Neural cell (in vitro differentiated cells): Measurements from ENCODE around the gene SPATA2L. TPM values are rescaled to one million over a fixed set of nuclear protein-coding genes. Genes with fewer than 3 reads are reported as not detected.

Source experiments
- H2AFZ ChIP-seq: fragments of 200-600, 300-800 bp; sonication (generic), shearing (Covaris generic); 2 replicates; pipeline ENCODE4 v1.6.0; 2014; ENCODE audit warnings: low read depth, mild to moderate bottlenecking, antibody characterized with exemption, low read length, moderate library complexity
- H3F3A ChIP-seq: fragments of 200-600 bp; shearing (Covaris generic); 2 replicates; pipeline ENCODE4 v1.6.1; 2016; ENCODE audit warnings: mild to moderate bottlenecking, moderate library complexity, mixed read lengths, antibody characterized with exemption, low read length; ENCODE audit not compliant: insufficient read depth, poor library complexity, severe bottlenecking
- H3K27ac ChIP-seq: fragments of 200-600, 300-800 bp; sonication (generic), shearing (Covaris generic); 2 replicates; pipeline ENCODE4 v1.5.1; 2014; ENCODE audit warnings: mild to moderate bottlenecking, low read length, moderate library complexity
- H3K27me3 ChIP-seq: fragments of 300-800, 200-600 bp; sonication (generic), shearing (Covaris generic); 2 replicates; pipeline ENCODE4 v1.6.0; 2014; ENCODE audit warnings: mild to moderate bottlenecking, low read depth, low read length, moderate library complexity; ENCODE audit not compliant: insufficient read depth
- H3K36me3 ChIP-seq: fragments of 300-800, 200-600 bp; sonication (generic), shearing (Covaris generic); 2 replicates; pipeline ENCODE4 v1.5.1; 2014; ENCODE audit warnings: mild to moderate bottlenecking, antibody characterized with exemption, low read length, moderate library complexity; ENCODE audit not compliant: insufficient read depth
- H3K4me2 ChIP-seq: fragments of 300-800, 200-600 bp; sonication (generic), shearing (Covaris generic); 2 replicates; pipeline ENCODE4 v1.6.0; 2014; ENCODE audit warnings: mild to moderate bottlenecking, low read length
- H3K4me3 ChIP-seq: fragments of 300-800, 200-600 bp; sonication (generic), shearing (Covaris generic); 2 replicates; pipeline ENCODE4 v1.5.1; 2014; ENCODE audit warnings: mild to moderate bottlenecking, low read length, moderate library complexity
- H3K79me2 ChIP-seq: fragments of 200-600 bp; shearing (Covaris generic); replicated peaks from 2 replicates; pipeline ENCODE4 v1.6.0; 2014; ENCODE audit warnings: mild to moderate bottlenecking, low read length, moderate library complexity; ENCODE audit not compliant: insufficient read depth
- H3K9ac ChIP-seq: fragments of 300-800, 200-600 bp; sonication (generic), shearing (Covaris generic); 2 replicates; pipeline ENCODE4 v1.6.1; 2016; ENCODE audit warnings: mild to moderate bottlenecking, low read length, mixed read lengths
- H3K9me2 ChIP-seq: fragments of 200-600 bp; shearing (Covaris generic); 2 replicates; pipeline ENCODE4 v1.6.1; 2016; ENCODE audit warnings: mild to moderate bottlenecking, low read length, mixed read lengths; ENCODE audit not compliant: insufficient read depth
- H3K9me3 ChIP-seq: fragments of 200-600, 300-800 bp; sonication (generic), shearing (Covaris generic); 2 replicates; pipeline ENCODE4 v1.6.1; 2016; ENCODE audit warnings: mild to moderate bottlenecking, mixed run types, low read length, moderate library complexity, mixed read lengths
- H4K20me1 ChIP-seq: fragments of 200-600 bp; shearing (Covaris generic); 2 replicates; pipeline ENCODE4 v1.6.1; 2016; ENCODE audit warnings: mild to moderate bottlenecking, mixed run types; ENCODE audit not compliant: insufficient read depth
- EP300 ChIP-seq: fragments of 450-650 bp; conservative IDR thresholded peaks from 2 replicates; pipeline ENCODE4 v1.6.1; 2014; ENCODE audit warnings: antibody characterized with exemption, mild to moderate bottlenecking, moderate library complexity; ENCODE audit not compliant: poor library complexity, severe bottlenecking
- EZH2 ChIP-seq: fragments of 200-600, 300-800 bp; shearing (Covaris generic), sonication (generic); IDR thresholded peaks from 2 replicates; pipeline ENCODE4 v1.6.1; 2014; ENCODE audit warnings: antibody characterized with exemption, low read length, borderline replicate concordance, mild to moderate bottlenecking; ENCODE audit not compliant: insufficient read depth, poor library complexity, severe bottlenecking
- MXI1 ChIP-seq: fragments of 450-650 bp; conservative IDR thresholded peaks from 2 replicates; pipeline ENCODE4 v1.6.1; 2014; ENCODE audit warnings: antibody characterized with exemption, mild to moderate bottlenecking; ENCODE audit not compliant: poor library complexity, severe bottlenecking
- POLR2AphosphoS5 ChIP-seq: IDR thresholded peaks from 2 replicates; pipeline ENCODE4 v1.6.1; 2012
- RAD21 ChIP-seq: fragments of 450-650 bp; conservative IDR thresholded peaks from 2 replicates; pipeline ENCODE4 v1.6.1; 2014; ENCODE audit warnings: antibody characterized with exemption, mild to moderate bottlenecking, moderate library complexity
- SMC3 ChIP-seq: fragments of 450-650 bp; conservative IDR thresholded peaks from 2 replicates; pipeline ENCODE4 v1.6.1; 2014; ENCODE audit warnings: antibody characterized with exemption, mild to moderate bottlenecking, moderate library complexity; ENCODE audit not compliant: poor library complexity
- TAF1 ChIP-seq: IDR thresholded peaks from 2 replicates; pipeline ENCODE4 v1.6.1; 2012; ENCODE audit warnings: low read depth
- polyA plus RNA-seq: library from polyadenylated mRNA; depleted of rRNA; stranded (reverse); fragments of >200 nt; gene quantifications from 2 replicates; pipeline ENCODE4 v1.2.3, GENCODE V29; 2014
- TF ChIP-seq, protein P1 (sequence below): IDR thresholded peaks from 2 replicates; pipeline ENCODE4 v1.6.1; 2012; ENCODE audit warnings: borderline replicate concordance
- TF ChIP-seq, protein P2 (sequence below): fragments of 450-650 bp; IDR thresholded peaks from 2 replicates; pipeline ENCODE4 v1.5.1; 2014; ENCODE audit warnings: antibody characterized with exemption, mild to moderate bottlenecking, moderate library complexity; ENCODE audit not compliant: poor library complexity, severe bottlenecking

SPATA2L gene
- polyA plus RNA-seq, 1 donor from 2014 or later, result 39.1 TPM

DNA sequence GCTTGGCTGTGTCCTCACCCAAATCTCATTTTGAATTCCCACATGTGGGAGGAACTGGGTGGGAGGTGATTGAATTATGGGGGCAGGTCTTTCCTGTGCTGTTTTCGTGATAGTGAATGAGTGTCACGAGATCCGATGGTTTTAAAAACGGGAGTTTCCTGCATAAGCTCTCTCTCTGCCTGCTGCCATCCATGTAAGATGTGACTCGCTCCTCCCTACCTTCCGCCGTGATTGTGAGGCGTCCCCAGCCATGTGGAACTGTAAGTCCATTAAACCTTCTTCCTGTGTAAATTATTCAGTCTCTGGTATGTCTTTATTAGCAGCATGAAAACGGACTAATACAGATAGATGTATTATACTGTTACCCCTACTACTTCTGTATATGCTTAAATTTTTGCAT is 40.3 kb downstream of the SPATA2L start:
- Histone ChIP-seq H3K9me2 (no peaks in the 10 kb centered on the region), H3K36me3 (peaks cover 11% of the 10 kb centered on the region), H3K9me3 (no peaks in the 10 kb centered on the region), H3K4me3 (no peak overlapping the region), H3F3A (no peaks in the 10 kb centered on the region), H3K4me2 (no peak overlapping the region), H4K20me1 (no peaks in the 10 kb centered on the region), H3K27me3 (no peaks in the 10 kb centered on the region), H3K79me2 (peaks cover 26% of the 10 kb centered on the region), H2AFZ (no peak overlapping the region), H3K9ac (no peak overlapping the region), H3K27ac (no peak overlapping the region)
- TF ChIP-seq, protein P1, sequence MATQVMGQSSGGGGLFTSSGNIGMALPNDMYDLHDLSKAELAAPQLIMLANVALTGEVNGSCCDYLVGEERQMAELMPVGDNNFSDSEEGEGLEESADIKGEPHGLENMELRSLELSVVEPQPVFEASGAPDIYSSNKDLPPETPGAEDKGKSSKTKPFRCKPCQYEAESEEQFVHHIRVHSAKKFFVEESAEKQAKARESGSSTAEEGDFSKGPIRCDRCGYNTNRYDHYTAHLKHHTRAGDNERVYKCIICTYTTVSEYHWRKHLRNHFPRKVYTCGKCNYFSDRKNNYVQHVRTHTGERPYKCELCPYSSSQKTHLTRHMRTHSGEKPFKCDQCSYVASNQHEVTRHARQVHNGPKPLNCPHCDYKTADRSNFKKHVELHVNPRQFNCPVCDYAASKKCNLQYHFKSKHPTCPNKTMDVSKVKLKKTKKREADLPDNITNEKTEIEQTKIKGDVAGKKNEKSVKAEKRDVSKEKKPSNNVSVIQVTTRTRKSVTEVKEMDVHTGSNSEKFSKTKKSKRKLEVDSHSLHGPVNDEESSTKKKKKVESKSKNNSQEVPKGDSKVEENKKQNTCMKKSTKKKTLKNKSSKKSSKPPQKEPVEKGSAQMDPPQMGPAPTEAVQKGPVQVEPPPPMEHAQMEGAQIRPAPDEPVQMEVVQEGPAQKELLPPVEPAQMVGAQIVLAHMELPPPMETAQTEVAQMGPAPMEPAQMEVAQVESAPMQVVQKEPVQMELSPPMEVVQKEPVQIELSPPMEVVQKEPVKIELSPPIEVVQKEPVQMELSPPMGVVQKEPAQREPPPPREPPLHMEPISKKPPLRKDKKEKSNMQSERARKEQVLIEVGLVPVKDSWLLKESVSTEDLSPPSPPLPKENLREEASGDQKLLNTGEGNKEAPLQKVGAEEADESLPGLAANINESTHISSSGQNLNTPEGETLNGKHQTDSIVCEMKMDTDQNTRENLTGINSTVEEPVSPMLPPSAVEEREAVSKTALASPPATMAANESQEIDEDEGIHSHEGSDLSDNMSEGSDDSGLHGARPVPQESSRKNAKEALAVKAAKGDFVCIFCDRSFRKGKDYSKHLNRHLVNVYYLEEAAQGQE, result no peak
- no peak for TF ChIP-seq SMC3

DNA sequence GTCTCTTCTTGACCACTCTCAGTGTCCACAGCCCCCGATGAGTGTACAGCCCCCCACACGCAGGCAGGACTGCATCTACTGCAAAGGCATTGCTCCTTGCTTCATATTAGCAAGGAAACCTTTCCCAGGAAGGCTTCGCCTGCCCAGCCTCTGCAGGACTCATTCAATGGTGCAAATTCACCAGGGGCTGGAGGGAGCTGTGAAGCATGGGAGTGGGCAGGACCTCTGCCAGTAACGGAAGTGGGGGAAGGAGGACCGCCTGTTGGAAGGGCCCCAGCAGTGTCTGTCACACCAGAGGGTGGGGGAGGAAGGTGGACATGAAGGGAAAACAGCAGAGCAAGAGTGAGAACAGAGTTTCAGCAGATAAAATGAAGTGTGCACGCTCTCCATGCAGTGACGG is 41.4 kb downstream of the SPATA2L start:
- TF ChIP-seq, protein P2, sequence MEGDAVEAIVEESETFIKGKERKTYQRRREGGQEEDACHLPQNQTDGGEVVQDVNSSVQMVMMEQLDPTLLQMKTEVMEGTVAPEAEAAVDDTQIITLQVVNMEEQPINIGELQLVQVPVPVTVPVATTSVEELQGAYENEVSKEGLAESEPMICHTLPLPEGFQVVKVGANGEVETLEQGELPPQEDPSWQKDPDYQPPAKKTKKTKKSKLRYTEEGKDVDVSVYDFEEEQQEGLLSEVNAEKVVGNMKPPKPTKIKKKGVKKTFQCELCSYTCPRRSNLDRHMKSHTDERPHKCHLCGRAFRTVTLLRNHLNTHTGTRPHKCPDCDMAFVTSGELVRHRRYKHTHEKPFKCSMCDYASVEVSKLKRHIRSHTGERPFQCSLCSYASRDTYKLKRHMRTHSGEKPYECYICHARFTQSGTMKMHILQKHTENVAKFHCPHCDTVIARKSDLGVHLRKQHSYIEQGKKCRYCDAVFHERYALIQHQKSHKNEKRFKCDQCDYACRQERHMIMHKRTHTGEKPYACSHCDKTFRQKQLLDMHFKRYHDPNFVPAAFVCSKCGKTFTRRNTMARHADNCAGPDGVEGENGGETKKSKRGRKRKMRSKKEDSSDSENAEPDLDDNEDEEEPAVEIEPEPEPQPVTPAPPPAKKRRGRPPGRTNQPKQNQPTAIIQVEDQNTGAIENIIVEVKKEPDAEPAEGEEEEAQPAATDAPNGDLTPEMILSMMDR, result no peak
- TF ChIP-seq RAD21 (no peak), EP300 (no peak), POLR2AphosphoS5 (no peak), EZH2 (no peak), TAF1 (no peak), MXI1 (no peak), SMC3 (no peak)
- TF ChIP-seq, protein P1, result no peak
- no peak overlapping the region for H2AFZ ChIP-seq
- no peaks in the 10 kb centered on the region for H4K20me1 ChIP-seq
- no peak overlapping the region for H3K4me3 ChIP-seq
- H3K36me3 ChIP-seq, result peaks cover 11% of the 10 kb centered on the region
- no peak overlapping the region for H3K4me2 ChIP-seq
- no peaks in the 10 kb centered on the region for H3K9me3 ChIP-seq
- H3K9ac ChIP-seq, result no peak overlapping the region
- H3K9me2 ChIP-seq, result no peaks in the 10 kb centered on the region
- H3F3A ChIP-seq, result no peaks in the 10 kb centered on the region
- H3K27me3 ChIP-seq, result no peaks in the 10 kb centered on the region
- H3K79me2 ChIP-seq, result peaks cover 30% of the 10 kb centered on the region
- H3K27ac ChIP-seq, result no peak overlapping the region
